GM10248 (cell line): ENCODE results near the gene TNK1.

Source experiments
- CTCF ChIA-PET: fragments of 300-600 bp; sonication (Branson Sonifier 250); formaldehyde crosslinking; extraction: SDS; loops from one replicate; lab custom pipeline; 2021; ENCODE audit warnings: antibody characterized with exemption; lab: Yijun Ruan, JAX
- POLR2A ChIA-PET: fragments of 350-650 bp; sonication (Branson Sonifier 250); formaldehyde crosslinking; extraction: SDS; loops from one replicate; lab custom pipeline; 2020; ENCODE audit warnings: antibody characterized with exemption; lab: Yijun Ruan, JAX
- DNase-seq: peaks from one replicate; pipeline ENCODE4 v3.0.0; 2012; ENCODE audit errors: extremely low spot score
- TF ChIP-seq, protein P1 (sequence below): IDR thresholded peaks from 2 replicates; pipeline ENCODE4 v1.5.1; 2012; ENCODE audit warnings: mild to moderate bottlenecking, low read depth; ENCODE audit errors: extremely low read depth, missing control alignments, control extremely low read depth

The TNK1 gene

DNA sequence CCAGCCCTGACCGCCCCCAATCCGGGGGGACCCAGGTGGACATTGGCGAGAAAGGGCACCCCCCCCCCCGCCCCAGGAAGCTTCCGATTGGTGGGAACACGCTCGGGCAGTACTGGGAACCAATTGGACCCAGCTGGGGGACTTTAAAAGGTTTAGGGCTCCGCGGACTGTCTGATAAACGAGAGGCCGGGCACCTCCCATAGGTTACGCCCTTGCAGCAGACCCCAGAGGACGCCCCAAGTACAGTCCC is 22.8 kb downstream of the TNK1 start:
- ChIA-PET POLR2A (interaction anchor here (0.6 to 2.3 kb wide), 15 partner anchors 9 to 482 kb away, joined by 3 to 10 read pairs (median 4); partner anchors contain the start of genes CD68, GPS2, MPDU1 and PLSCR3), CTCF (interaction anchor here (0.8 to 2.1 kb wide), 7 partner anchors 9 to 186 kb away, joined by 3 to 10 read pairs (median 4); partner anchors contain the start of genes PLSCR3, SOX15 and TMEM95)
- TF ChIP-seq, protein P1, sequence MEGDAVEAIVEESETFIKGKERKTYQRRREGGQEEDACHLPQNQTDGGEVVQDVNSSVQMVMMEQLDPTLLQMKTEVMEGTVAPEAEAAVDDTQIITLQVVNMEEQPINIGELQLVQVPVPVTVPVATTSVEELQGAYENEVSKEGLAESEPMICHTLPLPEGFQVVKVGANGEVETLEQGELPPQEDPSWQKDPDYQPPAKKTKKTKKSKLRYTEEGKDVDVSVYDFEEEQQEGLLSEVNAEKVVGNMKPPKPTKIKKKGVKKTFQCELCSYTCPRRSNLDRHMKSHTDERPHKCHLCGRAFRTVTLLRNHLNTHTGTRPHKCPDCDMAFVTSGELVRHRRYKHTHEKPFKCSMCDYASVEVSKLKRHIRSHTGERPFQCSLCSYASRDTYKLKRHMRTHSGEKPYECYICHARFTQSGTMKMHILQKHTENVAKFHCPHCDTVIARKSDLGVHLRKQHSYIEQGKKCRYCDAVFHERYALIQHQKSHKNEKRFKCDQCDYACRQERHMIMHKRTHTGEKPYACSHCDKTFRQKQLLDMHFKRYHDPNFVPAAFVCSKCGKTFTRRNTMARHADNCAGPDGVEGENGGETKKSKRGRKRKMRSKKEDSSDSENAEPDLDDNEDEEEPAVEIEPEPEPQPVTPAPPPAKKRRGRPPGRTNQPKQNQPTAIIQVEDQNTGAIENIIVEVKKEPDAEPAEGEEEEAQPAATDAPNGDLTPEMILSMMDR = no peak
- no peak for DNase-seq

DNA sequence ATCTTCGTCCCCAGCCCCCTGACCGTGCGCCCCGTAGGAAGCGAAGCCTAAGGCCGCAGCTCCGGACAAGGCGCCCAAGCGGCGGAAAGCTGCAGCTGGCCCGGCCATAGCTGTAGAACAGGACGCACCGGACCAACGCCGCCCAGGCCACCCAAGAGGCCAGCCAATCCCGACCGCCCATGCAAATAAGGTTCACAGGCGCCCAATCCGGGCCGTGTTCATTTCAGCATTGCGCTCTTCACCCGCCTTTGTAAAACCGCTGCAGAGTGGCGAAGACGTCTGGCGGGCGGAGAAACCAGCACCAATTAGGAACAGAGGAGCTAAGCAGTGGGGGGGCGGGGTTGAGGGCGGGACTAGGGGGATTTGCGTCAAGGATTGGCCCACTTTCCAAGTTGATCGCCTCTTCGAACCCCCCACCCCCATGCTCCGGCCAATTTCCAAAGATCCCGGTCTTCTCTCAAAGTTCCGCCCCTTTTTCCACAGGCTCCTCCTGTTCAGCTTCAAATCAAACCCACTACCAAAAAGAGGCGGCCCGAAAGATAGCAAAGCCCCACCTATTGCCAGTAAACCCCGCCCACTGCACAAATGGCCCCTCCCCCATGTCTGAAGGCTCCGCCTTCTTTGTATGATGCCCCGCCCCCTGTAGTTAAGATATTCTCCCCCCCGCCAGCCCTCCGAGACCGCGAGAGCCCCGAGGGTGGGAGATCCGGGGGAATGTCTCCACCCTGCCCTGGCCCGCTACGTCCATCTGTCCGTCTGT is 23.3 kb downstream of the TNK1 start, which contains the start of gene TMEM256:
TMEM256 (minus strand) TSS at position 121 of the 760 bp plus-strand sequence; CDS start at position 108, 13 bp downstream.
- POLR2A ChIA-PET = interaction anchor here (0.6 to 2.3 kb wide), 15 partner anchors 10 to 482 kb away, joined by 3 to 10 read pairs (median 4); partner anchors contain the start of genes CD68, GPS2, MPDU1 and PLSCR3
- peak; percentile 97 for DNase-seq
- TF ChIP-seq, protein P1 = no peak
- CTCF ChIA-PET = interaction anchor here (0.8 to 2.1 kb wide), 7 partner anchors 10 to 208 kb away, joined by 3 to 10 read pairs (median 4); partner anchors contain the start of genes PLSCR3, SOX15 and TMEM95

DNA sequence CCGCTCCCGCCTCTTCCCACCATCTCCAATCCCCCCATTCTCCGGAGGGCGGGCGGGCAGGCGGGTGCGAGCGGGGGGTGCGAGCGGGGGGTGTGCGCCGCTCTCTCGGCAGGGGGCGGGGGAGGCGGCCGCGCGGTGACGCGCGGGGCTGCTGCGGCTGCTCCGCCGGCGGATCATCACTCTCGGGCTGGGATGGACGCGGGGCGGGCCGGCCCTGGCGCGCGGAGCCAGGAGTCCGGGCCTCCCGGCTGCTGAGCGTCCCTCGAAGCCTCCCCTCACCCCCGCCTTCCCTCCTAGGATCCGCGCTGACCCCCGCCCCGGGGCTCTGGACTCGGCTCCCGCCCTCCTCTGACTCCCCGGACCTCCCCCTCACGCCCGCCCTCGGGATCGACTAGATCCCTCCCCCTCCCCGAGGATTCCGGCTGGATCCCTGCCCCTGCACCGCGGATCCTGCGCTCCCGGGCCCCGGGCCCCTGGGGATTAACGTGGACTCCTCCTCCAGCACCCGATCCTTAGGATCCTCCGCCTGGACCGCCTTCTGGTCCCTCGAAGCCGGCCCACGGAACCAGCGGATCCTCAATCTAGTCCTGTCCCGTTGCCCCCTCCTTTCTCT is 24.0 kb downstream of the TNK1 start:
- TF ChIP-seq, protein P1 = no peak
- no peak for DNase-seq
- POLR2A ChIA-PET = interaction anchor here (0.7 to 2.3 kb wide), 12 partner anchors 11 to 481 kb away, joined by 3 to 10 read pairs (median 4); partner anchors contain the start of genes CD68, PLSCR3, POLR2A and TMEM102
- CTCF ChIA-PET = interaction anchor here (0.8 to 2.8 kb wide), 4 partner anchors 10 to 207 kb away, joined by 3 to 10 read pairs (median 7); partner anchors contain the start of genes PLSCR3 and TMEM95

DNA sequence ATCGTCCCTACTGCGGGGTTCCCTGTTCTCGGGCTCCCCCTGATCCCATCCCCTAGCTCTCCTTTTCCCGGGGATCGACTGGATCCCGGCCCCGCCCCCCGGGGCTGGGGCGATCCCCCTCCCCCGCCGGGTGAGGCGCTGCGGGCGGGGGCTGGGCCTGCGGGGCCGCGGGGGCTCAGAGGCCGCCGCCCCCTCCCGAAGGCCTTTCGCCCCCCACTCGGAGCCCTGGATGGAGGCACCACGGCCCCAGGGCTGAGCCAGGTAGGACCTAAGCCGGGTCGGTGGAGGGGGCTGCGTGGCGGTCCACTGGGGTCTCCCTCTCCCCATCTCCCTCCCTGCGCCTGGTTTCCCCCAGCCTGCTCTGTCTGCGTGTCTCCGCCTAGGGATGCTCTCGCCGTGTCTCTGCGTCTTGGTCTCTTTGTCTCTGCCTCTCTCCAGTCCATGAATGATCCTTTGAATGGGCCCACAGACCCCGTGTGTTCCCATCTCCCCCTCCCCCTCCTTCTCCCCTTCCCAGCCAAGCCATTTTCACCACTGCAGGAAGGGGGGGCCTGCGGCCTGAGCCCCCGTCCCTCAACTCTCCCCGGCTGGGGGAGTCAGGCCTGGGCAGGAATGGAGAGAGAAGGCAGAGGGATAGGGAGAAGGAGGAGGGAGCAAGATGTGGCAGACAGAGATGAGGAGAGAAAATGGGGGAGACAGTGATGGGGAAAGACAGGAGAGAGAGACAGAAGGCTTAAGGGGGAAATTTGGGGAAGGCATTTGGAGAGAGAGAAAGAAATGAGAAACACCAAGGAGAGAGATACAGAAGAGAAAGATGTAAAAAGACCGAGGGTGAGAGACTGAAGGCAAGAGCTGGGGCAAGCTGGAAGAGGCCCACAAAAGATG is 24.7 kb downstream of the TNK1 start:
- POLR2A ChIA-PET = interaction anchor here (1.0 kb wide), 1 partner anchor 79 kb away, joined by 3 read pairs; the partner anchor contains the start of gene POLR2A
- DNase-seq = no peak
- TF ChIP-seq, protein P1 = no peak
- CTCF ChIA-PET = interaction anchor here (0.9 to 2.8 kb wide), 3 partner anchors 8 to 155 kb away, joined by 4 to 10 read pairs (median 5); no protein-coding TSS in a partner anchor

DNA sequence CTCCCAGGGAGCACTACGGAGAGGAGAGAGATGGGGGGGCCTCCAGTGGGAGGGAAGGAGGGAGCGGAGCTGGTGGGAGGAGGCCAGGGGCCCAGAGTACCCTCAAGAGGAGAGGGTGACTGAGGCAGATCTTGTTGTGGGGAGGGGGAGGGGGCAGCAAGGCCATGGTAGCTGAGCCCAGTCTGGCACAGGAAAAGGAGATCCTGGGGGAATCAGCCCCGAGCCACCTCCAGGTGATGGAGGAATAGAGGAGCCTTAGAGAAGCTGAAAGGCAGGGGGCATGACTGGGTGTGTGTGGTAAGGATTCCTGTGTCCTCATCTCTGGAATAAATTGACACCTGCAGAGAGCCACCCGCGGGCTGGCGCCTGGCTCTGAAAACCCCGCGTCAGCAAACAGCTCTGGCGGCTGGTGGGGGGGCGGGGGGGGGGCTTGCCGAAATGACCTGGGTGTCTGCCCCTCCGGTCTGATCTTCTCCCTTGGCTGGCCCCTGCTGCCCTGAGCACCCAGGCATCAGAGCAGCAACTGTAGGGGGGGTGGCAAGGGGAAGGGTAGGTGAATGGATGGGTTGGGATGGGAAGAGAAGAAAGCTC is 25.4 kb downstream of the TNK1 start:
- POLR2A ChIA-PET = interaction anchor here (0.5 to 1.0 kb wide), 2 partner anchors 78 to 289 kb away, joined by 3 to 5 read pairs; partner anchors contain the start of gene POLR2A

More for the DNA sequence above, 25.4 kb downstream of the TNK1 start:
- TF ChIP-seq, protein P1 = no peak
- CTCF ChIA-PET = interaction anchor here (0.7 to 2.8 kb wide), 4 partner anchors 9 to 155 kb away, joined by 4 to 10 read pairs (median 4); no protein-coding TSS in a partner anchor
- no peak for DNase-seq
